ENCODE results near the gene RAPGEF5.
A peak's percentile ranks its signal among the peaks of the same experiment; 100 is the strongest.
"Not testable (repeated sequence)": the region's sequence is repeated elsewhere in the genome, so short reads cannot be mapped to it uniquely, and the experiment has no call there.

RAPGEF5 gene

GRCh38 chr7:22082886-22083703 lies 273.9 kb downstream of the RAPGEF5 start:
- peak; percentile 91 for DNase-seq (ENCODE audit: low spot score)

- DNase-seq (ENCODE audit: low spot score): no peak
These were observed 274.4 kb downstream of the RAPGEF5 start for GRCh38 chr7:22082553-22082885.

GRCh38 chr7:22080219-22080618 lies 276.7 kb downstream of the RAPGEF5 start:
- not testable (repeated sequence) for DNase-seq (ENCODE audit: low spot score)

- peak; percentile 54 for DNase-seq (ENCODE audit: low spot score)
These were observed 278.1 kb downstream of the RAPGEF5 start for GRCh38 chr7:22078872-22079271.

- no peak for DNase-seq (ENCODE audit: low spot score)
These were observed 281.4 kb downstream of the RAPGEF5 start for GRCh38 chr7:22075561-22075960.

- no peak for DNase-seq (ENCODE audit: low spot score)
These were observed 282.1 kb downstream of the RAPGEF5 start for GRCh38 chr7:22074897-22075296.
